Panc1 (cell line): ENCODE results near the gene ANTXR1. TPM values are rescaled to one million over a fixed set of nuclear protein-coding genes. Genes with fewer than 3 reads are reported as not detected.

Experiments
- ATAC-seq: fragments of 200-7000 bp; cut with Tn5 transposase; 2 replicates; pipeline ENCODE4 v1.9.1; 2020; ENCODE audit warnings: mild to moderate bottlenecking, moderate library complexity
- BruUV-seq: library from RNA; stranded (reverse); fragments of 400-500 nt; replicated peaks from 2 replicates; lab custom pipeline; 2021; lab: Mats Ljungman, UMichigan
- CTCF ChIA-PET: fragments of 300-600 bp; sonication (Branson Sonifier 250); formaldehyde crosslinking; loops from one replicate; lab custom pipeline; 2022; ENCODE audit warnings: antibody characterized with exemption; lab: Charles Lee
- POLR2A ChIA-PET: fragments of 300-600 bp; sonication (Branson Sonifier 250); formaldehyde crosslinking; loops from one replicate; lab custom pipeline; 2022; ENCODE audit warnings: antibody characterized with exemption; lab: Charles Lee
- DNase-seq: peaks from one replicate; pipeline ENCODE4 v3.0.0-alpha.2; 2010; ENCODE audit warnings: low read depth, low spot score
- H3K27ac ChIP-seq: 2 replicates; pipeline ENCODE4 v1.5.1; 2011; ENCODE audit warnings: mild to moderate bottlenecking, low read length, inconsistent platforms
- H3K27me3 ChIP-seq: fragments of 200-500 bp; sonication (Bioruptor generic); 2 replicates; pipeline ENCODE4 v1.6.0; 2014; ENCODE audit warnings: low read length, inconsistent platforms; ENCODE audit not compliant: control insufficient read depth, insufficient read depth
- H3K36me3 ChIP-seq: fragments of 200-500 bp; sonication (Bioruptor generic); 2 replicates; pipeline ENCODE4 v1.5.1; 2014; ENCODE audit warnings: inconsistent platforms, mild to moderate bottlenecking, low read length, moderate library complexity; ENCODE audit not compliant: control insufficient read depth, insufficient read depth
- H3K4me1 ChIP-seq: 2 replicates; pipeline ENCODE4 v1.5.1; 2011; ENCODE audit warnings: inconsistent platforms, mild to moderate bottlenecking, low read length, moderate library complexity; ENCODE audit not compliant: control insufficient read depth, insufficient read depth
- H3K4me3 ChIP-seq, 2 experiments: 2 replicates each; pipeline ENCODE4 v1.5.1; 2011 to 2012; ENCODE audit warnings: low read depth in 2 of 2, low read length in 2 of 2, mild to moderate bottlenecking in 2 of 2, inconsistent platforms in 1 of 2, moderate library complexity in 1 of 2
- H3K9me3 ChIP-seq: fragments of 200-500 bp; sonication (Bioruptor generic); 2 replicates; pipeline ENCODE4 v1.5.1; 2014; ENCODE audit warnings: low read depth, mild to moderate bottlenecking, inconsistent platforms, low read length, moderate library complexity; ENCODE audit not compliant: control insufficient read depth, insufficient read depth
- CTCF ChIP-seq: fragments of 450-650 bp; IDR thresholded peaks from 2 replicates; pipeline ENCODE4 v1.5.1; 2017; ENCODE audit warnings: mild to moderate bottlenecking
- POLR2AphosphoS5 ChIP-seq: IDR thresholded peaks from 2 replicates; pipeline ENCODE4 v1.6.1; 2012; ENCODE audit warnings: mild to moderate bottlenecking, low read depth, low read length, moderate library complexity
- REST ChIP-seq, 2 experiments: IDR thresholded peaks; 2 replicates each; pipeline ENCODE4 v1.6.1; 2011 to 2012; ENCODE audit warnings: low read depth in 2 of 2, control low read depth in 1 of 2, low read length in 1 of 2, mild to moderate bottlenecking in 1 of 2, moderate library complexity in 1 of 2; ENCODE audit not compliant: insufficient read depth in 1 of 2
- SIN3A ChIP-seq: IDR thresholded peaks from 2 replicates; pipeline ENCODE4 v1.6.1; 2012; ENCODE audit warnings: low read depth, mild to moderate bottlenecking, low read length, moderate library complexity, borderline replicate concordance; ENCODE audit not compliant: insufficient read depth
- TCF7L2 ChIP-seq: IDR thresholded peaks from 2 replicates; pipeline ENCODE4 v1.6.1; 2011; ENCODE audit warnings: mild to moderate bottlenecking, low read depth, low read length, inconsistent platforms
- in situ Hi-C: cut with HindIII; loops from 2 replicates; pipeline ENCODE4 v1.10.0; 2016; ENCODE audit warnings: low sequenced_read_pairs, low pct_unique_long_range_greater_than_20kb
- intact Hi-C: fragments of 100-400 bp; cut with micrococcal nuclease; formaldehyde crosslinking; loops from one replicate; pipeline ENCODE4 v1.10.0; 2022; ENCODE audit not compliant: unreplicated experiment
- total RNA-seq: library from RNA; stranded (reverse); gene quantifications from one replicate; pipeline ENCODE4 v1.2.1, GENCODE V29; 2021; ENCODE audit not compliant: unreplicated experiment

ANTXR1 gene
- total RNA-seq, 1 experiment from 2014 or later, result 132 TPM

DNA sequence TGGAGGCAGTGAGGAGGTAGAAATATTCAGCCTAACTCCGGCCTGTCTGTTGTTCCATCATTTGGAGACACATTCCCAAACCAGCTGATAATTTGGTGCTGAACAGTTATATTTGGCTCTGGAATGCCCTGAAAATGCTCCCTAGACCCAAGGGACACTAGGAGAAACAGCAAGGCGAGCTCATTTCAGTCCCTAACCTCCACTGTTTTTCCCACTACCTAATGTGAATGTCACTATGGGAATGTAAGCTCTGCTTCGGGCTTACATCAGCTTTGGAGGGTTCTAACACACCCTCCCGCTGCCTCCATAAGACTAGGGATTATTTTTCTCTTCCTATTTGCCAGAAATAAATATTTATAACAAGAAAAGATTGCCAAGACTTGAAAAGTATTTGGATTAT, 103.5 kb downstream of the ANTXR1 start:
- DNase-seq, result no peak
- Histone ChIP-seq H3K4me3 (no peak overlapping the region), H3K27ac (peak overlapping the region; percentile 14), H3K9me3 (no peaks in the 10 kb centered on the region), H3K4me1 (peaks cover 6% of the 10 kb centered on the region; the same call in 1 of the 2 replicates), H3K27me3 (no peaks in the 10 kb centered on the region), H3K36me3 (no peaks in the 10 kb centered on the region)
- intact Hi-C loops (no loop called here), in situ Hi-C loops (no loop called here)
- no TSS peak for BruUV-seq
- ATAC-seq, result no peak
- TF ChIP-seq REST (IDR thresholded peaks at IDR 0.05; ENCODE audit: insufficient read depth in 1 of 2, low read depth in 2 of 2, low read length in 1 of 2) (no peak), CTCF (no peak)
- ChIA-PET POLR2A (no interaction called here), CTCF (no interaction called here)

- H3K4me3 ChIP-seq, result no peak overlapping the region
- no peaks in the 10 kb centered on the region for H3K27me3 ChIP-seq
- peaks cover 6% of the 10 kb centered on the region; the same call in 1 of the 2 replicates for H3K4me1 ChIP-seq
- intact Hi-C loops (no loop called here), in situ Hi-C loops (no loop called here)
- H3K36me3 ChIP-seq, result no peaks in the 10 kb centered on the region
- TF ChIP-seq TCF7L2, result no peak
- TF ChIP-seq REST (IDR thresholded peaks at IDR 0.05; ENCODE audit: insufficient read depth in 1 of 2, low read depth in 2 of 2, low read length in 1 of 2), result no peak
- no peak for TF ChIP-seq SIN3A
- TF ChIP-seq POLR2AphosphoS5, result no peak
- no peak for TF ChIP-seq CTCF
- H3K27ac ChIP-seq, result peak overlapping the region; percentile 70
- DNase-seq (no peak), ATAC-seq (no peak)
- ChIA-PET CTCF (no interaction called here), POLR2A (interaction anchor here (0.5 to 0.7 kb wide), 2 partner anchors 228 to 365 kb away, joined by 4 to 5 read pairs; no protein-coding TSS in a partner anchor)
- no peaks in the 10 kb centered on the region for H3K9me3 ChIP-seq
- BruUV-seq, result no TSS peak
Observed at GRCh38 chr2:69118609-69119008, 105.6 kb downstream of the ANTXR1 start.
